Measurements from ENCODE around the gene KIF17. TPM values are rescaled to one million over a fixed set of nuclear protein-coding genes. Genes with fewer than 3 reads are reported as not detected.

KIF17 gene
- total RNA-seq, 1 donor from 2014 or later: 2.2 TPM

GRCh38 chr1:20696397-20697333 is 21.1 kb downstream of the KIF17 start:
- peaks cover 4% of the 10 kb centered on the region for H3K27me3 Mint-ChIP-seq (ENCODE audit: low read depth, unreplicated experiment)
- H3K4me3 ChIP-seq (ENCODE audit: insufficient read depth, low read depth, low read length): peak overlapping the region; percentile 53
- H3K36me3 Mint-ChIP-seq (ENCODE audit: low read depth, unreplicated experiment): no peaks in the 10 kb centered on the region
- FAIRE-seq (peak; percentile 20), DNase-seq (ENCODE audit: low read depth) (peak; percentile 78)
- peaks cover 14% of the 10 kb centered on the region for H3K4me1 Mint-ChIP-seq (ENCODE audit: low read depth, unreplicated experiment)
- peak overlapping the region; percentile 82 for H3K4me3 Mint-ChIP-seq (ENCODE audit: unreplicated experiment)
- peak overlapping the region; percentile 80 for H3K9ac ChIP-seq (ENCODE audit: low read length)
- TF ChIP-seq CTCF (IDR thresholded peaks at IDR 0.05; ENCODE audit: insufficient read depth, low read depth, low read length) (peak; percentile 36), EZH2 (IDR thresholded peaks at IDR 0.05; ENCODE audit: insufficient read depth, low read length) (no peak)
- H3K9me3 Mint-ChIP-seq (ENCODE audit: unreplicated experiment): no peaks in the 10 kb centered on the region
- H3K27ac Mint-ChIP-seq (ENCODE audit: unreplicated experiment): peak overlapping the region; percentile 66
- peaks cover 25% of the 10 kb centered on the region for H3K4me1 ChIP-seq (ENCODE audit: insufficient read depth, low read length)
- no peaks in the 10 kb centered on the region for H3K27me3 ChIP-seq (ENCODE audit: insufficient read depth, low read length)
- no peaks in the 10 kb centered on the region for H3K9me3 ChIP-seq (ENCODE audit: insufficient read depth, low read depth, low read length)
- H3K4me2 ChIP-seq (ENCODE audit: low read length): peak overlapping the region; percentile 88
- H3K79me2 ChIP-seq (ENCODE audit: insufficient read depth, low read length): no peaks in the 10 kb centered on the region
- H2AFZ ChIP-seq (ENCODE audit: low read depth, low read length): peak overlapping the region; percentile 87
- H4K20me1 ChIP-seq (ENCODE audit: insufficient read depth, low read length): no peaks in the 10 kb centered on the region
- H3K27ac ChIP-seq (ENCODE audit: low read depth, low read length): peak overlapping the region; percentile 86
- no peaks in the 10 kb centered on the region for H3K36me3 ChIP-seq (ENCODE audit: insufficient read depth, low read length)

- DNase-seq (ENCODE audit: low read depth): no peak
- H3K27me3 ChIP-seq (ENCODE audit: insufficient read depth, low read length): no peaks in the 10 kb centered on the region
- H3K27ac Mint-ChIP-seq (ENCODE audit: unreplicated experiment): no peak overlapping the region
- H3K9me3 Mint-ChIP-seq (ENCODE audit: unreplicated experiment): no peaks in the 10 kb centered on the region
- no peaks in the 10 kb centered on the region for H3K36me3 ChIP-seq (ENCODE audit: insufficient read depth, low read length)
- H3K9ac ChIP-seq (ENCODE audit: low read length): no peak overlapping the region
- H3K27ac ChIP-seq (ENCODE audit: low read depth, low read length): no peak overlapping the region
- H3K4me3 Mint-ChIP-seq (ENCODE audit: unreplicated experiment): peak overlapping the region; percentile 82
- H2AFZ ChIP-seq (ENCODE audit: low read depth, low read length): no peak overlapping the region
- H3K36me3 Mint-ChIP-seq (ENCODE audit: low read depth, unreplicated experiment): no peaks in the 10 kb centered on the region
- H4K20me1 ChIP-seq (ENCODE audit: insufficient read depth, low read length): no peaks in the 10 kb centered on the region
- no peak overlapping the region for H3K4me3 ChIP-seq (ENCODE audit: insufficient read depth, low read depth, low read length)
- H3K79me2 ChIP-seq (ENCODE audit: insufficient read depth, low read length): no peaks in the 10 kb centered on the region
- no peak overlapping the region for H3K4me2 ChIP-seq (ENCODE audit: low read length)
- no peak for FAIRE-seq
- H3K27me3 Mint-ChIP-seq (ENCODE audit: low read depth, unreplicated experiment): peaks cover 2% of the 10 kb centered on the region
- H3K4me1 Mint-ChIP-seq (ENCODE audit: low read depth, unreplicated experiment): peaks cover 10% of the 10 kb centered on the region
- H3K4me1 ChIP-seq (ENCODE audit: insufficient read depth, low read length): peaks cover 25% of the 10 kb centered on the region
- TF ChIP-seq CTCF (IDR thresholded peaks at IDR 0.05; ENCODE audit: insufficient read depth, low read depth, low read length) (no peak), EZH2 (IDR thresholded peaks at IDR 0.05; ENCODE audit: insufficient read depth, low read length) (no peak)
- H3K9me3 ChIP-seq (ENCODE audit: insufficient read depth, low read depth, low read length): no peaks in the 10 kb centered on the region
Observed at GRCh38 chr1:20695515-20695914, 22.3 kb downstream of the KIF17 start.

GRCh38 chr1:20693623-20694022 is 24.2 kb downstream of the KIF17 start:
- no peaks in the 10 kb centered on the region for H3K36me3 Mint-ChIP-seq (ENCODE audit: low read depth, unreplicated experiment)
- peaks cover 20% of the 10 kb centered on the region for H3K4me1 ChIP-seq (ENCODE audit: insufficient read depth, low read length)
- H3K9ac ChIP-seq (ENCODE audit: low read length): no peak overlapping the region
- no peaks in the 10 kb centered on the region for H3K36me3 ChIP-seq (ENCODE audit: insufficient read depth, low read length)
- H3K4me3 ChIP-seq (ENCODE audit: insufficient read depth, low read depth, low read length): no peak overlapping the region
- TF ChIP-seq CTCF (IDR thresholded peaks at IDR 0.05; ENCODE audit: insufficient read depth, low read depth, low read length): no peak
- no peak for TF ChIP-seq EZH2 (IDR thresholded peaks at IDR 0.05; ENCODE audit: insufficient read depth, low read length)
- H3K27ac ChIP-seq (ENCODE audit: low read depth, low read length): no peak overlapping the region
- H3K79me2 ChIP-seq (ENCODE audit: insufficient read depth, low read length): no peaks in the 10 kb centered on the region
- no peak overlapping the region for H2AFZ ChIP-seq (ENCODE audit: low read depth, low read length)
- H4K20me1 ChIP-seq (ENCODE audit: insufficient read depth, low read length): no peaks in the 10 kb centered on the region
- no peaks in the 10 kb centered on the region for H3K9me3 ChIP-seq (ENCODE audit: insufficient read depth, low read depth, low read length)
- no peak for FAIRE-seq
- no peak overlapping the region for H3K4me3 Mint-ChIP-seq (ENCODE audit: unreplicated experiment)
- no peak for DNase-seq (ENCODE audit: low read depth)
- H3K27ac Mint-ChIP-seq (ENCODE audit: unreplicated experiment): no peak overlapping the region
- no peak overlapping the region for H3K4me2 ChIP-seq (ENCODE audit: low read length)
- H3K27me3 ChIP-seq (ENCODE audit: insufficient read depth, low read length): no peaks in the 10 kb centered on the region
- peaks cover 5% of the 10 kb centered on the region for H3K4me1 Mint-ChIP-seq (ENCODE audit: low read depth, unreplicated experiment)
- H3K27me3 Mint-ChIP-seq (ENCODE audit: low read depth, unreplicated experiment): peaks cover 2% of the 10 kb centered on the region
- H3K9me3 Mint-ChIP-seq (ENCODE audit: unreplicated experiment): no peaks in the 10 kb centered on the region
